NCI-H226 (cell line): ENCODE measurements around the gene B9D2.
"Not testable (repeated sequence)": the region's sequence is repeated elsewhere in the genome, so short reads cannot be mapped to it uniquely, and the experiment has no call there.

Experiments
- DNase-seq: peaks from one replicate; pipeline ENCODE4 v3.0.0-alpha.2; 2015

Gene B9D2

GRCh38 chr19:41353466-41354342, 10.2 kb downstream of the B9D2 start, which contains the start of gene TGFB1:
Gene TGFB1, minus strand, starts transcription at chr19:41353922. Its CDS starts 878 bp downstream, at chr19:41353044.
- peak; percentile 81 for DNase-seq

DNA sequence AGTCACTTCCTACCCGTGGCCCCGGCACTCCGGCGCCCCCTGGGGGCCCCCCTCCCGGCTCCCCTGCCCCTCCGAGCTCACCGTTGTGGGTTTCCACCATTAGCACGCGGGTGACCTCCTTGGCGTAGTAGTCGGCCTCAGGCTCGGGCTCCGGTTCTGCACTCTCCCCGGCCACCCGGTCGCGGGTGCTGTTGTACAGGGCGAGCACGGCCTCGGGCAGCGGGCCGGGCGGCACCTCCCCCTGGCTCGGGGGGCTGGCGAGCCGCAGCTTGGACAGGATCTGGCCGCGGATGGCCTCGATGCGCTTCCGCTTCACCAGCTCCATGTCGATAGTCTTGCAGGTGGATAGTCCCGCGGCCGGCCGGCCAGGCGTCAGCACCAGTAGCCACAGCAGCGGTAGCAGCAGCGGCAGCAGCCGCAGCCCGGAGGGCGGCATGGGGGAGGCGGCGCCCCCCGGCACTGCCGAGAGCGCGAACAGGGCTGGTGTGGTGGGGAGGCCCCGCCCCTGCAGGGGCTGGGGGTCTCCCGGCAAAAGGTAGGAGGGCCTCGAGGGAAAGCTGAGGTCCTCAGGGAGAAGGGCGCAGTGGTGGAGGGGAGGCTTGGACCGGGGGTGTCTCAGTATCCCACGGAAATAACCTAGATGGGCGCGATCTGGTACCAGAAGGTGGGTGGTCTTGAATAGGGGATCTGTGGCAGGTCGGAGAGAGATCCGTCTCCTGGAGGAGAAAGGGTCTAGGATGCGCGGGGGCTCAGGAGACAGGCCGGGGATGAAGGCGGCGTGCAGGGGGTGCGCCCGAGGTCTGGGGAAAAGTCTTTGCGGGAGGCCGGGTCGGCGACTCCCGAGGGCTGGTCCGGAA, 11.1 kb downstream of the B9D2 start:
- DNase-seq = peak; percentile 61

- no peak for DNase-seq
Observed at GRCh38 chr19:41352279-41352608, 11.7 kb downstream of the B9D2 start.

GRCh38 chr19:41351339-41352245, 12.4 kb downstream of the B9D2 start:
- DNase-seq = peak; percentile 70

GRCh38 chr19:41350735-41351338, 13.1 kb downstream of the B9D2 start:
- DNase-seq = peak; percentile 24

GRCh38 chr19:41346916-41347315, 17.0 kb downstream of the B9D2 start:
- not testable (repeated sequence) for DNase-seq

DNA sequence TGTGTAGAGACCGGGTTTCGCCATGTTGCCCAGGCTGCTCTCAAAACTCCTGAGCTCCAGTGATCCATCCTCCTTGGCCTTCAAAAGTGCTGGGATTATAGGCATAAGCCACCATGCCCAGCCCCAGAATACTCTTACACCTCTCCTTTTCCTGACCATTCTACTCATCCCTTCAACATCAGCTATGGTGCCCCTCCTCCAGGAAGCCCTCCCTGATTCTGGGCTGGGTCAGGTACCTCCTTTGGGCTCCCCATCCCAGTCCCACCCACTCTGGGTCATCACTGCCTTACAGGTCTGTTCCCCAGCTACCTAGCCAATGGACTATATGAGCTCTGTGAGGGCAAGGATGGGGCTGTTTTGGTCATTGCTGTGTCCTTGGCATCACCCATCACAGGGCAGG, 19.8 kb downstream of the B9D2 start:
- no peak for DNase-seq

- no peak for DNase-seq
Observed at GRCh38 chr19:41341669-41342490, 22.1 kb downstream of the B9D2 start.

DNA sequence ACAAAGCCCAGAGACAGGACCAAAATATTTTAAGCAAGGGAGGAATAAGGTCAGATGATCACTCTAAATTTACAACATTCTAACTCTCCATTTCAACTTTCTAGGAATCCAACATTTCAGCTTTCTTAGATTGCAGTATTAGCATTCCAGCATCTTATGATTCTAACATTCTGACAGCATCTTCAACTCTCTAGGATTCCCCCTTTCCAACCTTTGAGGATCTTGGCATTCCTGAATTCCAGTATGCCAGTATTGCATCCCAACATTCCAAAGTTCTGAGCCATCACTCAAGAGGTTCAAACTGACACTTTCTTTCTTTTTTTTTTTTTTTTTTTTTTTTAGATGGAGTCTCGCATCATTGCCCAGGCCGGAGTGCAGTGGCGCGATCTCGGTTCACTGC, 24.0 kb downstream of the B9D2 start:
- peak; percentile 94 for DNase-seq

DNA sequence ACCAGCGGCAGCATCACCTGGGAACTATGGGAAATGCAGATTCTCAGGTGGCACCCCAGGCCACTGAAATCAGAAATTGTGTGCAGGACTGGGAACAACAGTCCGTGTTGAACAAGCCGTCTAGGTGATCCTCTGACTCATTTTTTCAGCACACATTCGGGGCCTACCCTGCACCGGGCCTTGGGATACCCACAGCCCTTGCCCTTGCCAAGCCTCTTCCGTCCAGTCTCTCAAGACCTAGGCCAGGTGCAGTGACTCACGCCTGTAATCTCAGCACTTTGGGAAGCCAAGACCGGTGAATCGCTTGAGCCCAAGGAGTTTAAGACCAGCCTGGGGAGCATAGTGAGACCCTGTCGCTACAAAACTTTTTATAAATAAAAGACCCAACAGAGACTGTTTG, 28.5 kb downstream of the B9D2 start:
- DNase-seq = no peak

DNA sequence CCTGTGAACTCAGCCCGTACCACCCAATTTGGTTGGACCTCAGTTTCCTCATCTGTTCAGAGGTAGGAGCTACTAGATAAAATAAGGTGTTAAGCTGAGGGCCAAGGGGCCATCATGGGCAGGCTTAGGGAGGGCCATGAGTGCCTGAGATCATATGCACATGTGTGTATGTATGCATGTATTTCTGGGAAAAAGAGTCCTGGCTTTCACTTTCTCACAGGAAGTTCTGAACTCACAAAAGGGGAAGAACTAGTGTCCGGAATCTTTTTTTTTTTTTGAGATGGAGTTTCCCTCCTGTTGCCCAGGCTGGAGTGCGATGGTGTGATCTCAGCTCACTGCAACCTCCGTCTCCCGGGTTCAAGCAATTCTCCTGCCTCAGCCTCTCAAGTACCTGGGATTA, 29.2 kb downstream of the B9D2 start:
- no peak for DNase-seq

DNA sequence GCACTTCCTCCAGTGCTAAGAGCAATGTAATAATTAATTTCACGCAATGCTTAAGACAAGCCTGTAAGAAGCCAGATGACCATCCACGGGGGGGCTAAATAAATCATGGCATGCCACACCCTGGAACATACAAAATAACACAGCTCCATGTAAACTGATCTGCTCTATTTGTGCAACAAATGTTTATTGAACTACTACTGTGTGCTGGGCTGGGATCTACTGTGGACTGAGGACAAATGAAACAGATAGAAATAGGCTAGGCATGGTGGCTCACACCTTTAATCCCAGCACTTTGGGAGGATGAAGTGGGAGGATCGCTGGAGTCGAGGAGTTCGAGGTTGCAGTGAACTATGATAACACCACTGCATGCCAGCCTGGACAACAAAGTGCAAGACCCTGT, 31.5 kb downstream of the B9D2 start:
- no peak for DNase-seq

GRCh38 chr19:41332000-41332399, 31.9 kb downstream of the B9D2 start:
- no peak for DNase-seq

DNA sequence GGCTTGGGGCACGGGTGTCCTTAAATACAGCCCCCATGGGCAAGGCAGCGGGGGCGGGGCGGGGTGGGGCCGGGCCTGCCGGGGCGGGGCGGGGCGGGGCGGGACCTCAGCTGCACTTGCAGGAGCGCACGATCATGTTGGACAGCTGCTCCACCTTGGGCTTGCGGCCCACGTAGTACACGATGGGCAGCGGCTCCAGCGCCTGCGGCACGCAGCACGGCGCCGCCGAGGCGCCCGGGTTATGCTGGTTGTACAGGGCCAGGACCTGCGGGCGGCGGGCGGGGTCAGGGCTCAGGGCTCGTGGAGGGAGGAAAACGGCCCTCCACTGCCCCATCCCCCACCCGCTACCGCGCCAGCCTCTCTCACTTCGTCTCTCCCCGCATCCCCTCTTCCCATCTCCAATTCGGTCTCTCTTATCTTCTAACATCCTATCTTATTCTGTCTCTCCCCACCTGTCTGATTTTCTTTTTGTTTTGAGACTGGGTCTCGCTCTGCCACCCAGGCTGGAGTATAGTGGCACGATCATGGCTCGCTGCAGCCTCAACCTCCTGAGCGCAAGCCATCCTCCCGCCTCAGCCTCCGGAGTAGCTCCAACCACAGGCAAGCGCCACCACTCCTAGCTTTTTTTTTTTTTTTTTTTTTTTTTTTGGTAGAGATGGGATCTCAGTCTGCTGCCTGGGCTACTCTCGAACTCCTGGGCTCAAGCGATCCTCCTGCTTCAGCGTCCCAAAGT, 32.8 kb downstream of the B9D2 start:
- no peak for DNase-seq

GRCh38 chr19:41330481-41330880, 33.5 kb downstream of the B9D2 start:
- no peak for DNase-seq

DNA sequence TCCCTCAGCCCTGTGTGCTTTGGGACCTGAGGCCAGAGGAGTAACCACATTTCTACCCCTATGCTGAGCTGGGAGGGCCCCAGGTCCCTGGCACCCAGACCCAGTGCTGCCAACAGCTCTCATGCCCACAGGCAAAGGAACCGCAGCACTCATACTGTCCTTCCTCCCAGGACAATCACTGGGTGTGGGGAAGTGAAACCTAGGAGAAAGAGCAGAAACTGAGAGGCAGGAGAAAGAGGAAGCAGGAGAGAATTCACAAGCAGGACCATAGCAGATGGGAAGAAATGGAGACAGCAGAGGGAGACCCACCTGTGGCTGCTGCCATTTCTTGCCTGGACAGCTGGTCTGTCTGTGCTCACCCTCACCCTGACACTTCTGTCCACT, 35.1 kb downstream of the B9D2 start:
- no peak for DNase-seq

GRCh38 chr19:41328157-41328841, 35.6 kb downstream of the B9D2 start:
- no peak for DNase-seq

- DNase-seq = peak; percentile 73
Observed at GRCh38 chr19:41327576-41328156, 36.3 kb downstream of the B9D2 start.

DNA sequence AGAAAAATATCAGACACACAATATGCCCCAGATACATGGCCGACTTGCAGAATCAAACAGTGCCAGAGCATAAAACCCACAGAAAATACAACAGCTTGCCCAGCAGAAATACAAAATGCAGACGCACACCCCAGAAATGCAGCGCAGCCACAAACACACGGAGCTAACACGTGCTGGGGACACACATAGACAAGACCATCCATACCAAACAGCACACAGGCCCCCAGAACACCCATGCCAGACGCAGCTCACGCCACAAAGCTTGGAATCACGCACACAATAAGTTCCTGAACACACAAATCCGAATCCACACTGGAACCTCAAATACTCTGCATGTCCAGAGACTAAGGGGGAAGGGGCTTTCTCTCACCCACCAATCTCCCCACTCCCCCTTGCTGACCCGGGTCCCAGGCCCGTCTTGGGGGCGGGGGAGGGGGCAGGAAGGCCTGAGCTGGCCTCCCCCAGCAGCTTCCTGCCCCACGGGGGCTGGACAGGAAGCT, 36.8 kb downstream of the B9D2 start:
- DNase-seq = no peak
